Panc1 (cell line): Measurements from ENCODE around the gene CACUL1. TPM values are rescaled to one million over a fixed set of nuclear protein-coding genes. Genes with fewer than 3 reads are reported as not detected.

ENCODE experiments used
- ATAC-seq: fragments of 200-7000 bp; cut with Tn5 transposase; 2 replicates; pipeline ENCODE4 v1.9.1; 2020; ENCODE audit warnings: mild to moderate bottlenecking, moderate library complexity
- BruUV-seq: library from RNA; stranded (reverse); fragments of 400-500 nt; replicated peaks from 2 replicates; lab custom pipeline; 2021; lab: Mats Ljungman, UMichigan
- CTCF ChIA-PET: fragments of 300-600 bp; sonication (Branson Sonifier 250); formaldehyde crosslinking; loops from one replicate; lab custom pipeline; 2022; ENCODE audit warnings: antibody characterized with exemption; lab: Charles Lee
- POLR2A ChIA-PET: fragments of 300-600 bp; sonication (Branson Sonifier 250); formaldehyde crosslinking; loops from one replicate; lab custom pipeline; 2022; ENCODE audit warnings: antibody characterized with exemption; lab: Charles Lee
- DNase-seq: peaks from one replicate; pipeline ENCODE4 v3.0.0-alpha.2; 2010; ENCODE audit warnings: low read depth, low spot score
- H3K27ac ChIP-seq: 2 replicates; pipeline ENCODE4 v1.5.1; 2011; ENCODE audit warnings: mild to moderate bottlenecking, low read length, inconsistent platforms
- H3K27me3 ChIP-seq: fragments of 200-500 bp; sonication (Bioruptor generic); 2 replicates; pipeline ENCODE4 v1.6.0; 2014; ENCODE audit warnings: low read length, inconsistent platforms; ENCODE audit not compliant: control insufficient read depth, insufficient read depth
- H3K36me3 ChIP-seq: fragments of 200-500 bp; sonication (Bioruptor generic); 2 replicates; pipeline ENCODE4 v1.5.1; 2014; ENCODE audit warnings: inconsistent platforms, mild to moderate bottlenecking, low read length, moderate library complexity; ENCODE audit not compliant: control insufficient read depth, insufficient read depth
- H3K4me1 ChIP-seq: 2 replicates; pipeline ENCODE4 v1.5.1; 2011; ENCODE audit warnings: inconsistent platforms, mild to moderate bottlenecking, low read length, moderate library complexity; ENCODE audit not compliant: control insufficient read depth, insufficient read depth
- H3K4me3 ChIP-seq, 2 experiments: 2 replicates each; pipeline ENCODE4 v1.5.1; 2011 to 2012; ENCODE audit warnings: low read depth in 2 of 2, low read length in 2 of 2, mild to moderate bottlenecking in 2 of 2, inconsistent platforms in 1 of 2, moderate library complexity in 1 of 2
- H3K9me3 ChIP-seq: fragments of 200-500 bp; sonication (Bioruptor generic); 2 replicates; pipeline ENCODE4 v1.5.1; 2014; ENCODE audit warnings: low read depth, mild to moderate bottlenecking, inconsistent platforms, low read length, moderate library complexity; ENCODE audit not compliant: control insufficient read depth, insufficient read depth
- CTCF ChIP-seq: fragments of 450-650 bp; IDR thresholded peaks from 2 replicates; pipeline ENCODE4 v1.5.1; 2017; ENCODE audit warnings: mild to moderate bottlenecking
- POLR2AphosphoS5 ChIP-seq: IDR thresholded peaks from 2 replicates; pipeline ENCODE4 v1.6.1; 2012; ENCODE audit warnings: mild to moderate bottlenecking, low read depth, low read length, moderate library complexity
- REST ChIP-seq, 2 experiments: IDR thresholded peaks; 2 replicates each; pipeline ENCODE4 v1.6.1; 2011 to 2012; ENCODE audit warnings: low read depth in 2 of 2, control low read depth in 1 of 2, low read length in 1 of 2, mild to moderate bottlenecking in 1 of 2, moderate library complexity in 1 of 2; ENCODE audit not compliant: insufficient read depth in 1 of 2
- SIN3A ChIP-seq: IDR thresholded peaks from 2 replicates; pipeline ENCODE4 v1.6.1; 2012; ENCODE audit warnings: low read depth, mild to moderate bottlenecking, low read length, moderate library complexity, borderline replicate concordance; ENCODE audit not compliant: insufficient read depth
- TCF7L2 ChIP-seq: IDR thresholded peaks from 2 replicates; pipeline ENCODE4 v1.6.1; 2011; ENCODE audit warnings: mild to moderate bottlenecking, low read depth, low read length, inconsistent platforms
- in situ Hi-C: cut with HindIII; loops from 2 replicates; pipeline ENCODE4 v1.10.0; 2016; ENCODE audit warnings: low sequenced_read_pairs, low pct_unique_long_range_greater_than_20kb
- intact Hi-C: fragments of 100-400 bp; cut with micrococcal nuclease; formaldehyde crosslinking; loops from one replicate; pipeline ENCODE4 v1.10.0; 2022; ENCODE audit not compliant: unreplicated experiment
- total RNA-seq: library from RNA; stranded (reverse); gene quantifications from one replicate; pipeline ENCODE4 v1.2.1, GENCODE V29; 2021; ENCODE audit not compliant: unreplicated experiment

CACUL1 gene
- total RNA-seq, 1 experiment from 2014 or later: 44.1 TPM

GRCh38 chr10:118767297-118768040 lies 12.7 kb upstream of the CACUL1 start:
- no peaks in the 10 kb centered on the region; the same call in 1 of the 2 replicates for H3K27me3 ChIP-seq
- no peak overlapping the region for H3K27ac ChIP-seq
- DNase-seq (no peak), ATAC-seq (no peak)
- H3K4me3 ChIP-seq: no peak overlapping the region
- ChIA-PET CTCF (no interaction called here), POLR2A (no interaction called here)
- intact Hi-C loops (no loop called here), in situ Hi-C loops (no loop called here)
- TF ChIP-seq CTCF (no peak), SIN3A (no peak), TCF7L2 (no peak), REST (IDR thresholded peaks at IDR 0.05; ENCODE audit: insufficient read depth in 1 of 2, low read depth in 2 of 2, low read length in 1 of 2) (no peak), POLR2AphosphoS5 (no peak)
- H3K4me1 ChIP-seq: no peaks in the 10 kb centered on the region
- H3K36me3 ChIP-seq: no peaks in the 10 kb centered on the region
- no peaks in the 10 kb centered on the region for H3K9me3 ChIP-seq
- no TSS peak for BruUV-seq

GRCh38 chr10:118764195-118764594 lies 9.4 kb upstream of the CACUL1 start:
- in situ Hi-C loops (no loop called here), intact Hi-C loops (no loop called here)
- CTCF ChIA-PET: no interaction called here
- no peak overlapping the region for H3K27ac ChIP-seq
- no peak for TF ChIP-seq TCF7L2
- no peak for TF ChIP-seq CTCF
- no peak for TF ChIP-seq POLR2AphosphoS5
- TF ChIP-seq SIN3A: no peak
- no peak for TF ChIP-seq REST (IDR thresholded peaks at IDR 0.05; ENCODE audit: insufficient read depth in 1 of 2, low read depth in 2 of 2, low read length in 1 of 2)
- H3K36me3 ChIP-seq: no peaks in the 10 kb centered on the region
- BruUV-seq: no TSS peak
- no peaks in the 10 kb centered on the region for H3K4me1 ChIP-seq
- no peak for DNase-seq
- no peaks in the 10 kb centered on the region for H3K9me3 ChIP-seq
- H3K4me3 ChIP-seq: no peak overlapping the region
- no peak for ATAC-seq
- no peaks in the 10 kb centered on the region; the same call in 1 of the 2 replicates for H3K27me3 ChIP-seq
- POLR2A ChIA-PET: no interaction called here
